ENCODE results near the gene KLHL24.

DNA sequence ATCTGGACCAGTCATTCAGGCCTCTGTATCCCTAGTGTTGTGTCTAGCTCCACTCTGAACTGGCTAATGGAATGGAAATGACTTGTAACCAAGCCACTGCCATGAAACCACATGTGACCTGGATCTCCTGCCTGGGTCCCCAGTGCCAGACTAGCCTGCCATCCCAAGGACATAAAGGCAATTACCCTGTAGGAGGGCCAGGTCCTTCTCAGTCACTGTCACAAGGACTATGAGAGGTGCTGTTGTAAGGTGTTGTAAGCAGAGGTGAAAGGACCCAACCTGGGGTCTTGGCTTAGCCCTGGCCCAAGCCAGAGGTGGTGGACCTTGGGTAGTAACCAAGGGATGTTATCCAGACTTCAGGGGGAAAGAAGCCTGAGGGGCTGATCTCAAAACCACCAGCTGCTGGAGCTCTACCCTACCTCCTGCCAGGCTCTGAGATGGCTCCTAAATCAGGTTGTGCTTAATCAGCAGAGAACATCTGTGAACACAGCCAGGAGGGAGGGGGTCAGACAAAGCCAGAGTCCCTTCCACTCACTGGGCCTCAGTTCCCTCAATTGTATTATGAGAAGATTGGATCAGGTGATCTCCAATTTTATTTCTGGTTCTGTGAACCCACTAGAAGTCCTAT is 15.7 kb upstream of the KLHL24 start:
- no peak for TF ChIP-seq POLR2AphosphoS5 (IDR thresholded peaks at IDR 0.05; ENCODE audit: low read depth, low read length)
- TF ChIP-seq POLR2A (IDR thresholded peaks at IDR 0.05; ENCODE audit: low read depth, low read length): no peak
